ENCODE measurements around the gene FAM53A. TPM values are rescaled to one million over a fixed set of nuclear protein-coding genes. Genes with fewer than 3 reads are reported as not detected.
A peak's percentile ranks its signal among the peaks of the same experiment; 100 is the strongest.

Gene FAM53A
- total and polyA plus RNA-seq, 2 of the 4 experiments (the other 2 are of a cell fraction), result 2.0 to 3.1 TPM

GRCh38 chr4:1725521-1725920 lies 41.4 kb upstream of the FAM53A start:
- ChIA-PET CTCF (interaction anchor here (0.9 to 1.6 kb wide), 2 partner anchors 12 to 32 kb away, joined by 4 to 13 read pairs; no protein-coding TSS in a partner anchor), POLR2A (ENCODE audit: unreplicated experiment) (no interaction called here)
- H4K91ac ChIP-seq (ENCODE audit: insufficient read depth, low read depth, low read length), result no peak overlapping the region
- H3K18ac ChIP-seq (ENCODE audit: low read depth, low read length), result no peak overlapping the region
- H2BK120ac ChIP-seq (ENCODE audit: low read depth, low read length), result no peak overlapping the region
- no peak for ATAC-seq (ENCODE audit: low read depth)
- H2BK5ac ChIP-seq (ENCODE audit: low read depth, low read length, poor library complexity, severe bottlenecking), result no peak overlapping the region
- peaks cover 40 to 73% of the 10 kb centered on the region in 2 experiments for H3K79me1 ChIP-seq (ENCODE audit: low read depth in 1 of 2, low read length in 2 of 2)
- no peaks in the 10 kb centered on the region for H3K27me3 ChIP-seq (ENCODE audit: control insufficient read depth, insufficient read depth, low read length)
- no peak for DNase-seq
- no peak overlapping the region for H3K14ac ChIP-seq (replicated peaks; ENCODE audit: low read depth, low read length)
- peaks cover 12% of the 10 kb centered on the region for H3K36me3 ChIP-seq (ENCODE audit: control insufficient read depth, insufficient read depth, low read length)
- 100% methylated on average over 2 of the region's 10 CpGs; no CpG with 5 or more reads in 1 of the 2 experiments for WGBS, 2 experiments (ENCODE audit: extremely low coverage in 2 of 2, insufficient read length in 1 of 2)
- BruUV-seq (replicated peaks), result no TSS peak
- H3K4me1 ChIP-seq (ENCODE audit: control insufficient read depth, insufficient read depth, low read length), result peaks cover 17% of the 10 kb centered on the region
- no peak for TF ChIP-seq MXI1 (IDR thresholded peaks at IDR 0.05; ENCODE audit: borderline replicate concordance, low read depth, low read length)
- TF ChIP-seq RFX5 (IDR thresholded peaks at IDR 0.05; ENCODE audit: low read depth, low read length), result no peak
- TF ChIP-seq MAZ (IDR thresholded peaks at IDR 0.05; ENCODE audit: borderline replicate concordance, low read depth, low read length), result no peak
- no peak for TF ChIP-seq ELK1 (IDR thresholded peaks at IDR 0.05; ENCODE audit: borderline replicate concordance, low read depth, low read length)
- TF ChIP-seq RAD21 (IDR thresholded peaks at IDR 0.05; ENCODE audit: low read length), result no peak
- TF ChIP-seq, protein P1, sequence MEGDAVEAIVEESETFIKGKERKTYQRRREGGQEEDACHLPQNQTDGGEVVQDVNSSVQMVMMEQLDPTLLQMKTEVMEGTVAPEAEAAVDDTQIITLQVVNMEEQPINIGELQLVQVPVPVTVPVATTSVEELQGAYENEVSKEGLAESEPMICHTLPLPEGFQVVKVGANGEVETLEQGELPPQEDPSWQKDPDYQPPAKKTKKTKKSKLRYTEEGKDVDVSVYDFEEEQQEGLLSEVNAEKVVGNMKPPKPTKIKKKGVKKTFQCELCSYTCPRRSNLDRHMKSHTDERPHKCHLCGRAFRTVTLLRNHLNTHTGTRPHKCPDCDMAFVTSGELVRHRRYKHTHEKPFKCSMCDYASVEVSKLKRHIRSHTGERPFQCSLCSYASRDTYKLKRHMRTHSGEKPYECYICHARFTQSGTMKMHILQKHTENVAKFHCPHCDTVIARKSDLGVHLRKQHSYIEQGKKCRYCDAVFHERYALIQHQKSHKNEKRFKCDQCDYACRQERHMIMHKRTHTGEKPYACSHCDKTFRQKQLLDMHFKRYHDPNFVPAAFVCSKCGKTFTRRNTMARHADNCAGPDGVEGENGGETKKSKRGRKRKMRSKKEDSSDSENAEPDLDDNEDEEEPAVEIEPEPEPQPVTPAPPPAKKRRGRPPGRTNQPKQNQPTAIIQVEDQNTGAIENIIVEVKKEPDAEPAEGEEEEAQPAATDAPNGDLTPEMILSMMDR (conservative IDR thresholded peaks at IDR 0.05; ENCODE audit: low read depth, low read length), result no peak
- TF ChIP-seq NFE2L2 (IDR thresholded peaks at IDR 0.05; ENCODE audit: low read depth, low read length), result no peak
- no peak for TF ChIP-seq RCOR1 (IDR thresholded peaks at IDR 0.05; ENCODE audit: insufficient replicate concordance, low read length)
- no peak for TF ChIP-seq CHD1 (IDR thresholded peaks at IDR 0.05; ENCODE audit: low read depth, low read length)
- TF ChIP-seq FOS (IDR thresholded peaks at IDR 0.05; ENCODE audit: low read depth, low read length), result no peak
- no peak for TF ChIP-seq CEBPB (IDR thresholded peaks at IDR 0.05; ENCODE audit: low read depth, low read length)
- TF ChIP-seq POLR2A (IDR thresholded peaks at IDR 0.05; ENCODE audit: low read depth, low read length), result no peak
- TF ChIP-seq SMC3 (IDR thresholded peaks at IDR 0.05; ENCODE audit: low read depth, low read length), result no peak
- H3K4me2 ChIP-seq (ENCODE audit: low read depth, low read length), result no peak overlapping the region
- dilution Hi-C loops (cut with HindIII; ENCODE audit: low sequenced_read_pairs, unreplicated experiment), result no loop called here
- H3K27ac ChIP-seq (ENCODE audit: insufficient read depth, low read length), result no peak overlapping the region
- no peak overlapping the region for H3K56ac ChIP-seq (ENCODE audit: extremely low read depth, insufficient read depth, low read length)
- no peak overlapping the region for H4K8ac ChIP-seq (ENCODE audit: low read depth in 2 of 2, low read length in 2 of 2)
- H3K23ac ChIP-seq (ENCODE audit: low read depth, low read length), result no peak overlapping the region
- H3K9me3 ChIP-seq (ENCODE audit: control insufficient read depth, insufficient read depth, low read length), result no peaks in the 10 kb centered on the region
- H4K20me1 ChIP-seq (ENCODE audit: insufficient read depth, low read length), result peaks cover 18% of the 10 kb centered on the region; the same call in 1 of the 2 replicates
- intact Hi-C loops (cut with micrococcal nuclease), result loop anchor here (10.0 kb wide), 1 partner anchor 361 kb away; no protein-coding TSS in a partner anchor
- peak overlapping the region; percentile 83 for H2AK9ac ChIP-seq (replicated peaks; ENCODE audit: low read depth, low read length, poor library complexity)
- in situ Hi-C loops (cut with MboI; ENCODE audit: low sequenced_read_pairs), result no loop called here
- no peak overlapping the region for H2AFZ ChIP-seq (replicated peaks; ENCODE audit: low read length, poor library complexity)
- H3K9me1 ChIP-seq (ENCODE audit: insufficient read depth, low read length), result peaks cover 3% of the 10 kb centered on the region; the same call in 1 of the 2 replicates
- H3K4me3 ChIP-seq (ENCODE audit: insufficient read depth, low read depth, low read length), result no peak overlapping the region
- no peak overlapping the region for H2AK5ac ChIP-seq (ENCODE audit: low read depth, low read length)
- no peak overlapping the region for H2BK20ac ChIP-seq (ENCODE audit: low read depth, low read length)
- H2BK15ac ChIP-seq (ENCODE audit: low read depth, low read length), result no peak overlapping the region
- no peak overlapping the region for H4K5ac ChIP-seq (ENCODE audit: low read depth, low read length)
- H3K9ac ChIP-seq (ENCODE audit: low read depth, low read length), result no peak overlapping the region
- H3K4ac ChIP-seq (ENCODE audit: low read depth, low read length), result no peak overlapping the region
